Stimulated activated CD8-positive, alpha-beta memory T cell treated with anti-CD3 and anti-CD28 coated beads, Interleukin-12 subunit alpha, Interleukin-12 subunit beta, amount 100 ng/mL, for 4 hours (primary cell): ENCODE measurements around the gene PTS.

Experiments
- DNase-seq: peaks from one replicate; pipeline ENCODE4 v3.0.0-alpha.2; 2020; ENCODE audit warnings: low read depth

The PTS gene

GRCh38 chr11:112222303-112222702, 3.9 kb upstream of the PTS start:
- no peak for DNase-seq

DNA sequence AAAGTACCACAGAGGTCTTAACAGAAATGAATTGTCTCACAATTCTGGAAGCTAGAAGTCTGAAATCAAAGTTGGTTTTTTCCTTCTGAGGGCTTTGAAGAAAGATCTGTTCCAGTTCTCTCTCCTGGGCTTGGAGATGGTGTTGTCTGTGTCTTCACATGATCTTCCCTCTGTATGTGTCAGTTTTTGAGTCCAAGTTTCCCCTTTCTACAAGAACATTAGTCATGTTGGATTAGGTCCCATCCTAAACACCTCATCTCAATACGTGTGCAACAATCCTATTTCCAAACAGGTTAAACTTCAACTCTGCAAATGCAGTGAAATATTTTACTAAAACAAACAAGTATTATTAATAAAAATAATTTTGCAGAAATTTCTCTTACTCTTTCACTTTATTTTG, 3.1 kb upstream of the PTS start:
- no peak for DNase-seq

- DNase-seq = no peak
Observed at GRCh38 chr11:112223754-112224532, 2.3 kb upstream of the PTS start.

DNA sequence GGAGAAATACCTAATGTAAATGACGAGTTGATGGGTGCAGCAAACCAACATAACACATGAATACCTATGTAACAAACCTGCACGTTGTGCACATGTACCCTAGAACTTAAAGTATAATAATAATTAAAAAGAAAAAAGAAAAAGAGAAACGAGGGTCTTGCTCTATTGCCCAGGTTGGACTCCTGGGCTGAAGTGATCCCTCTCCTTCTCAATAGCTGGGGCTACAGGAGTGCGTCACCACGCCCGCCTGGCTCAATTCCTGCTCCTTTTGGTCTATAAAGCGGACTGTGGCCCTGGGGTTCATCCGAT, 521 bp upstream of the PTS start:
- no peak for DNase-seq

GRCh38 chr11:112226831-112227401, 688 bp downstream of the PTS start:
- no peak for DNase-seq

- DNase-seq = no peak
Observed at GRCh38 chr11:112227471-112227870, 1.2 kb downstream of the PTS start.

DNA sequence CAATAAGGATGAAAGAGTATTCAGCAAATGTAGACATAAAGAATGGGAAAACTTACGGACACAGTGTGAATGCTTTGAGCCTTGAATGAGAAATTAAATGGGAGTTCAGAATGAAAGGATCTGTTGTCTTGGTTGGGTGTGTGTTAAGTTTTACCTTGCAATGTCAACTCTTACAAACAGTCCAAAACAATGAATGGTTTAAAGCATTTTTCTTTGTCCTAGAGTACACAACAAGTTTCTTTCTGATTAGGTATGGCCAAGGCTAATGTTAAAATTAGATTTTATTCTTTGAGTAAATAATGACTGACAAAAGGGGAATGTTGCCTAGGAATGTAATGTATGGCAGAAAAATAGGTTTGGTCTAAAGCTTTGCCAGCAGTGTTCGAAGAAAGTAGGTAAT, 2.5 kb downstream of the PTS start:
- no peak for DNase-seq

DNA sequence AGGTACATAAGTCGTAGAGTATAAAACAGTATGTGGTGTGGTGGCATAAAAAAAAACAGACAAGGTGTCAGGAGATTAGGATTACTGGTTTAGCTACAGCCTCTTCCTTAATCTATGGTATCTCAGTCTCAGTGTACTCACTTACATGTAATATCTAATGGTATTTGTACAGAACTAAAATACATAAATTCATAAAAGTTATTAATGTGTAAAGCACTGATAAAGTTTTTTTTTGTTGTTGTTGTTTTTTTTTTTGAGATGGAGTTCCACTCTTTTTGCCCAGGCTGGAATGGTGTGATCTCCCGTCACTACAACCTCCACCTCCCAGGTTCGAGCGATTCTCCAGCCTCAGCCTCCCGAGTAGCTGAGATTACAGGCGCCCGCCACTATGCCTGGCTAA, 2.9 kb downstream of the PTS start:
- DNase-seq = no peak

DNA sequence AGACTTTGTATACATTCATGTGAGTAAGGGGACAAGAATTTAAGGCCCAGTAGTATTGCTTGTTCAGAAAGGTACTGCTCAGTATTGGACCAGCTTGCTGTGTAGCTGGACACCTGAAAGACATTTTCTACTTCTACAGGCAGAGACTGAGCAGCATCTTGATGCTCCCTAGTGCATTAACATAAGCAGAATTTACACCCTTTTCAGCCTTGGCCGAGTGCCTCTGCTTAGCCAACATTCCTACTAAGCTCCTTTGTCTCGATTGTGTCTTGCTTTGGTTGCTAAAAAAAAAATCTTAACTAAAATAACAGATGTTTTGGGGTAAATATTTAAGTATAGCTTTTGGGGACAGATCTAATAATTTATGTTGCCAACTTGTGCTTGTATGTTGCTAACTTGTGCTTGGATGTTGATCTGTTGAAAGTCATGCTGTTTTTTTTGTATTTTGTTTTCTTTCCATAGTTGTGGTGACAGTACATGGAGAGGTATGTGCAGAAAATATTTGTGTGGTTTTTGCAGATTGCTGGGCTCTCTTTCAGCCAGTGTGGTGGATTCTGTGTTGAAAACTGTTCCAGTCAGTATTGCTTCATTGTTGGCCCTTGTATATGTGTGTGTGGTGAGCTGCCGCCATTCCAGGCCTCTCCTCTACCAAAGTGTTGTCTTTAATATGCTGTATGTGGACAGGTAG, 3.7 kb downstream of the PTS start:
- no peak for DNase-seq

DNA sequence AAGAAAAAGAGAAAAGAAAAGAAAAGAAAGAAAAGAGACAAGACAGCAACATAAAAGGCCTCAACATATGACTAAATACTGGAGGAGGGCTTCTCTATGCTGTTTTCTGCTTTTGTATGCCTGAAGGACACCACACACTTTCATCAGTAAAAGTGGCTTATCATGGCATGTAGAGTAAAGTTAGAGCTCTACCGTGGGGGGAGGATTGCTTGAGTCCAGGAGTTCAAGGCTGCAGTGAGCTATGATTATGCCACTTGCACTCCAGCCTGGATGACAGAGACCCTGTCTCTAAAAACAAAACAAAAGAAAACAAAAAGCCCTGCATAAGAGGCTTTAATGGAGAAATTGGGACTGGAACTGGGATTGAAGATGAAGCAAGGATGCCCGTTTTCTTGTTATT, 5.7 kb downstream of the PTS start:
- DNase-seq = no peak

DNA sequence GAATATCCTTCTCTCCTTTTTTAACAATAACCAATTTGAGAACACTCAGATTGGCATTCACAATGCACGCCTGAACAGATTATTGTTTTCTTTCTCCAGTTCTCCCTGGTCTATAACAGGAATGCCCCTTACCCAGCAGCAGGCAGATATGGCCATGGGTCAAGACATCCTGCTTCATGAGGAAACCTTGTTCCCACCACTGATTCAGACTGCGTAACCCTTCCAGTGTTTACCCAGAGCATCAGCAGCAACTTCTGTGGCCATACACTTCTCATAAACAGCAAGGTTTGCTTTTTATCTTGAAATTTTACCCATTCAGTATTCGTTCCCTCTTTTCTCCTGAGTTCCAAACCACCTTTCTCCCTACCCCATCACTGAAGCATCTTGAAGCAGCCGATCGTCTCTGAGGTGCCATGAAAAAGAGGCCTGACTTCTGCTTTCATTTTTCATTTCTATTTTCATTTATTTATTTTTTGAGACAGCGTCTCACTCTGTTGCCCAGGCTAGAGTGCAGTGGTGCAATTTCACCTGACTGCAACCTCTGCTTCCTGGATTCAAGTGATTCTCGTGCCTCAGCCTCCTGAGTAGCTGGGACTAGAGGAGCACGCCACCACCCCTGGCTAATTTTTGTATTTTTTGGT, 9.6 kb downstream of the PTS start:
- DNase-seq = no peak

- no peak for DNase-seq
Observed at GRCh38 chr11:112237451-112237850, 11.2 kb downstream of the PTS start.

DNA sequence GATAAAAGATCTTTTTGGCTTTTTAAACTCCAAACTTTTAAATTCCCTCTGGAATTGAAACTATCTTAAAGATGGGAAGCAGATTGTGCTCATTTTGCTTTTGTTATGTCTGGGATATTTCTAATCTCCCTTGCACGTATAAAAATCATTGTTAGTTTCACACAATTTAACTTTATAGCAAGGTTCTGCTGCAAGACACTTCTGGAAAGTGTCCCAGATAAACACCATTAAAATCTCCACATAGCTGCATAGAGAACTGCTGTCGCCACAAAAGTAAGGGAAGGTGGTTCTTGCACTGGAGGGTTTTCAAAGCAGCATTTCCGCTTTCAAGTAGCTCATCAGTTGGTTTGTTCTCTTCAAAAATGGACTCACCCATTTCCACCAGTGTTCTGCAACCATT, 11.8 kb downstream of the PTS start:
- no peak for DNase-seq

GRCh38 chr11:112241486-112241885, 15.3 kb downstream of the PTS start:
- no peak for DNase-seq

DNA sequence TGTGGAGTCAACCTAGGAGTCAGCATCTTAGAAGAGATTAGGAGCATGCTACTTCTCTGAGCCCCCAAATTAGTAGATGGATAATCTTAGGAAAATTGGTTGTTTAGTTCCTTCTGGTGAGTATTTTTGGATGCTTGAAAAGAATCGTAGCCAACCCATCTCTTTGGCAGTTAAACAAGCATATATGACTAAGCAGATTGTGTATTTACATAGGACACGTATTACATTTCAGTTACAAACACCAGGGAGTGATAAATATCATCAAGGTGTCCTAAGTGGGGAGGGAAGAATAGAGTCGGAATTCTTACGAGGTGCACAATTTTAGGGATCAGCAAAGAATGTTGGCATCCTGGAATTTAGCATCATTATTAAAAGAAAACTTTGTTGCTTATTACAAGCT, 21.0 kb downstream of the PTS start:
- no peak for DNase-seq

GRCh38 chr11:112248201-112248600, 22.0 kb downstream of the PTS start:
- no peak for DNase-seq

GRCh38 chr11:112249871-112250610, 23.8 kb downstream of the PTS start:
- no peak for DNase-seq

DNA sequence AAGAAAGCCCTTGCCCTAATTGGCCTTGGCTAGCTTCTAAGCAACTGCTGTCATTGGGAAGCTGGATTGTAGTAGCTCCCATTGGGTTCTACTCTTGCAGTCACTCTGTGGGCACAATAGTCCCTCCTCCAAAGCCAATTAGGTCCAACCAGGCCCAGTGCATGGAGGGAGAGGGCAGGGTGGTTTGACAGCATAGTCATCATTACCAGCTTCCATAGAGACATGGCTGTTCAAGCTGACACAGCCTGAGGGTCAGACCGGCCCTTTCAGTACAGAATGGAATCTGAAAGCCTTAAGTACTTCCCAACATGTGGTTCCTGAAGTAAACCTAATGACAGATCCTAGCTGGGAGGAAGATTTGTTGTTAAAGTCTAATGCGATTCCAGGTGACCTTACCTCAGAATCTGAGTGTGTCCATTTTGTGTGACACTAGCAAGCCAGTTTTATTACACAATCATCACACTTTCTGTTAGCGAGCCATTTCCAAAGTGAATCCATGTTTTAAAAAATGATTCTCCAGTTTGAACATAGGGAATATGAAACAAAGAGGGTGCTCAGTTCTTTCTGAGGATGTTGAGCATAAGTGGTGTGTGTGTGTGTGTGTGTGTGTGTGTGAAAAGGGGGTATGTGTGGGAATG, 27.5 kb downstream of the PTS start:
- no peak for DNase-seq

- DNase-seq = no peak
Observed at GRCh38 chr11:112255067-112255720, 29.0 kb downstream of the PTS start.

- no peak for DNase-seq
Observed at GRCh38 chr11:112260490-112260889, 34.3 kb downstream of the PTS start, which contains the start of gene PLET1. PLET1 (minus strand) TSS chr11:112260860; CDS start chr11:112260589, 271 bp downstream.

DNA sequence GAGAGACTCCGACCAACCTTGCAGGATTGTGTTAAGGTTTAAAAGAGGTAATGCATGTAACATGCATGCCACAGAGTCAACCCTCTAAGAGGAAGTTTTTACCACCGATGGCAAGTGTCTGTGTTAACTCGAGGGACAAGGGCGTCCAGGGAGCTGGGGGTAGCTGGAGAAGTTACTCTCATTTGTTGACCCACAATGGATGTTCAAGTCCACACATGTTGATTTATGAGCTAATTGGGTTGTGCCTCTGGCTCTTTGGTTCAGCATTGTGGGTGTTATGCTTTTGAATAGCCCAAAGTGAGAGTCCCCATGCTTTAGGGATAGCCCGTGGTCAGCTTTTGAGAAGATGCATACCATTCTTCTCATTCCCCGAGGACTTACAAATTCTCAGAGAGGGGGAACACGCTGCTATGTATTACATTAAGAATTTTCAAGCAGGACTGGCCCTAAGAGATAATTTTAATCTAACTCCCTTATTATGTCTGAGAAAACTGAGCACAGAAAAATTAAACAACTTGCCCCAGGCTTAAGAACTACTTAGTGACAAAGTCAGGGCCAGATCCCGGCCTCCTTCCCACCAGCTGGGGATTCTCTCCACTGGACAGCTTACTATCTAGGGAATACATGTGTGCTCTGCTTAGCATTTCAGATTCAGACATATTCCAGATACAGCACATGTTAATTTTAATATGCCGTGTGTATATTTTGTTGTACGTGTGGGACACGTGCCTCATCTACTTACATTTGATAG, 39.6 kb downstream of the PTS start:
- no peak for DNase-seq
